CD4-positive, alpha-beta T cell (primary cell): ENCODE data around the gene CAPG. TPM values are rescaled to one million over a fixed set of nuclear protein-coding genes. Genes with fewer than 3 reads are reported as not detected.

Experiments used
- ATAC-seq: fragments of 200-7000 bp; cut with Tn5 transposase; one replicate; pipeline ENCODE4 v1.10.0; 2022; ENCODE audit warnings: mild to moderate bottlenecking; ENCODE audit not compliant: poor library complexity
- CTCF ChIA-PET: fragments of 350-600 bp; sonication (Branson Sonifier 250); formaldehyde crosslinking; loops from one replicate; lab custom pipeline; 2021; ENCODE audit warnings: antibody characterized with exemption, inconsistent platforms; lab: Charles Lee
- POLR2A ChIA-PET: fragments of 350-600 bp; sonication (Branson Sonifier 250); formaldehyde crosslinking; loops from one replicate; lab custom pipeline; 2021; ENCODE audit warnings: antibody characterized with exemption, inconsistent platforms; lab: Charles Lee
- DNase-seq, 14 experiments: peaks; one replicate each; pipeline ENCODE4 v3.0.0-alpha.2; 2013 to 2020; ENCODE audit warnings: mixed read lengths in 2 of 14
- H3K27ac ChIP-seq, 2 donors: one replicate each; pipeline versions ENCODE4 v1.5.1 to v1.7.0; 2013; ENCODE audit warnings: low read length in 2 of 2, low read depth in 1 of 2, mild to moderate bottlenecking in 1 of 2
- H3K27me3 ChIP-seq, 2 experiments: 1 replicate in 1 of 2; 2 replicates in 1 of 2; pipeline versions ENCODE4 v1.6.1 to v1.7.0; 2013; ENCODE audit warnings: low read length in 2 of 2, control low read depth in 1 of 2, mild to moderate bottlenecking in 1 of 2, moderate library complexity in 1 of 2; ENCODE audit not compliant: insufficient read depth in 2 of 2, control insufficient read depth in 1 of 2
- H3K36me3 ChIP-seq: one replicate; pipeline ENCODE4 v1.6.1; 2013; ENCODE audit warnings: low read length, control low read depth; ENCODE audit not compliant: insufficient read depth
- H3K4me1 ChIP-seq: one replicate; pipeline ENCODE4 v1.6.1; 2013; ENCODE audit warnings: low read length, control low read depth; ENCODE audit not compliant: insufficient read depth
- H3K4me3 ChIP-seq: one replicate; pipeline ENCODE4 v1.5.1; 2013; ENCODE audit warnings: mild to moderate bottlenecking, low read length, moderate library complexity
- H3K9me3 ChIP-seq, 2 experiments: 1 replicate in 1 of 2; 2 replicates in 1 of 2; pipeline versions ENCODE4 v1.6.1 to v1.7.0; 2013; ENCODE audit warnings: low read length in 2 of 2, mild to moderate bottlenecking in 2 of 2, control low read depth in 1 of 2, moderate library complexity in 1 of 2; ENCODE audit not compliant: control insufficient read depth in 1 of 2, insufficient read depth in 1 of 2
- H3K27ac Mint-ChIP-seq: one replicate; pipeline ENCODE4 v1.8.0; 2020; ENCODE audit warnings: mixed read lengths
- H3K27me3 Mint-ChIP-seq: one replicate; pipeline ENCODE4 v1.8.0; 2021; ENCODE audit warnings: mixed read lengths
- H3K36me3 Mint-ChIP-seq: one replicate; pipeline ENCODE4 v1.8.0; 2021; ENCODE audit warnings: low read depth, mixed read lengths
- H3K4me1 Mint-ChIP-seq: one replicate; pipeline ENCODE4 v1.8.0; 2021; ENCODE audit warnings: low read depth, mixed read lengths
- H3K4me3 Mint-ChIP-seq: one replicate; pipeline ENCODE4 v1.8.0; 2020; ENCODE audit warnings: mild to moderate bottlenecking, mixed read lengths
- H3K9me3 Mint-ChIP-seq: one replicate; pipeline ENCODE4 v1.8.0; 2020; ENCODE audit warnings: mixed read lengths
- intact Hi-C, 2 experiments: fragments of 100-400 bp; cut with DNase I in 1 of 2; cut with micrococcal nuclease in 1 of 2; formaldehyde crosslinking; loops; one replicate each; pipeline versions ENCODE4 v1.15.1 to v1.9.0; 2023 to 2025; cut with DNase I, micrococcal nuclease
- total RNA-seq, 174 experiments: library from RNA in 2 of 174; stranded (reverse) in 2 of 174; gene quantifications; one replicate each; pipeline ENCODE4 v1.2.3 and lab custom pipeline; 2021 to 2026
- TF ChIP-seq, protein P1 (sequence below): fragments of 200-600 bp; IDR thresholded peaks from one replicate; pipeline ENCODE4 v1.8.0; 2022; ENCODE audit warnings: antibody characterized with exemption, mild to moderate bottlenecking

Gene CAPG
- total RNA-seq, 2 experiments from 2014 or later, result 21.7 to 23.3 TPM

DNA sequence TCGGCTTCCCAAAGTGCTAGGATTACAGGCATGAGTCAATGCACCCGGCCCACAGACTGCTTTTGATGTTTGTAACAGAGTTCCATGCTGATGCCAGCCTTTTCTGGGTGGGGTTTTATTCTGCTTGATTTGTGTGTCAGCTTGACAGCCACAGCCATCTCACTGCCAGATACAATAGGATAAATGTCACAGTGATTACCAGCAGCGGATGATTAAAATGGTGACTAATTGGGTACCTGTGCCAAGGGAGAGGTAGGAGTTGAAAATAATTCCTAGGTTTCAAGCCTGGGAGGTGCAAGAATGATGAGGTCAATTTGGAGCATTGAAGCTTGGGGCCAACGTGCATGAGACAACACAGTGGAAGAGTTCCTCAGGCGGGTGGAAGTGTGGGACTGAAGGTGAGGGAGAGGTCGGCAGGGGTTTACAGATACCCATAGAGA, 47.7 kb upstream of the CAPG start:
- CTCF ChIA-PET, result no interaction called here
- Histone ChIP-seq H3K4me1 (no peaks in the 10 kb centered on the region), H3K9me3 (no peaks in the 10 kb centered on the region), H3K27me3 (no peaks in the 10 kb centered on the region), H3K27ac (no peak overlapping the region), H3K4me3 (no peak overlapping the region), H3K36me3 (no peaks in the 10 kb centered on the region)
- Mint-ChIP-seq H3K27ac (no peak overlapping the region), H3K27me3 (no peaks in the 10 kb centered on the region), H3K4me1 (no peaks in the 10 kb centered on the region), H3K9me3 (no peaks in the 10 kb centered on the region), H3K36me3 (no peaks in the 10 kb centered on the region), H3K4me3 (no peak overlapping the region)
- ATAC-seq (no peak), DNase-seq (no peak)
- POLR2A ChIA-PET, result no interaction called here
- intact Hi-C loops, result loop anchor here in 1 of 2 experiments (10.0 kb wide), 1 partner anchor 47 kb away; no protein-coding TSS in a partner anchor
- TF ChIP-seq, protein P1, sequence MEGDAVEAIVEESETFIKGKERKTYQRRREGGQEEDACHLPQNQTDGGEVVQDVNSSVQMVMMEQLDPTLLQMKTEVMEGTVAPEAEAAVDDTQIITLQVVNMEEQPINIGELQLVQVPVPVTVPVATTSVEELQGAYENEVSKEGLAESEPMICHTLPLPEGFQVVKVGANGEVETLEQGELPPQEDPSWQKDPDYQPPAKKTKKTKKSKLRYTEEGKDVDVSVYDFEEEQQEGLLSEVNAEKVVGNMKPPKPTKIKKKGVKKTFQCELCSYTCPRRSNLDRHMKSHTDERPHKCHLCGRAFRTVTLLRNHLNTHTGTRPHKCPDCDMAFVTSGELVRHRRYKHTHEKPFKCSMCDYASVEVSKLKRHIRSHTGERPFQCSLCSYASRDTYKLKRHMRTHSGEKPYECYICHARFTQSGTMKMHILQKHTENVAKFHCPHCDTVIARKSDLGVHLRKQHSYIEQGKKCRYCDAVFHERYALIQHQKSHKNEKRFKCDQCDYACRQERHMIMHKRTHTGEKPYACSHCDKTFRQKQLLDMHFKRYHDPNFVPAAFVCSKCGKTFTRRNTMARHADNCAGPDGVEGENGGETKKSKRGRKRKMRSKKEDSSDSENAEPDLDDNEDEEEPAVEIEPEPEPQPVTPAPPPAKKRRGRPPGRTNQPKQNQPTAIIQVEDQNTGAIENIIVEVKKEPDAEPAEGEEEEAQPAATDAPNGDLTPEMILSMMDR, result no peak

DNA sequence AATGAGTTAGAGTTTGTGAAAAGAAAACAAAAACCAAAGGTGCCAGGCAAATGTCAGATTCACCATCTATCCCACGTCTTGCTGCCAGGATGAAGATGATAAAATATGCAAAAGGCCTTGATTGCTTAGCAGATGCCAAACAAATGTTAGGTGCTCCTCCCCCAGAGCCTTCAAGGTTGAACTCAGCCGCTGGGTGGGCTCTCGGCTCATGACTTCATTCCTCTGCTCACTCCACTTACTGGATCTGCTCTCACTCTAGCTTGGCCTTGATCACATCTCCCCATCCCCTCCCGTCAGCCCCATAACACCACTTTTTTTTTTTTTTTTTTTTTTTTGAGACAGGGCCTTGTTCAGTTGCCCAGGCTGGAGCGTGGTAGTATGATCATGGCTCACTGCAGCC, 46.9 kb upstream of the CAPG start:
- TF ChIP-seq, protein P1, result no peak
- ATAC-seq (no peak), DNase-seq (no peak)
- Histone ChIP-seq H3K9me3 (no peaks in the 10 kb centered on the region), H3K27me3 (no peaks in the 10 kb centered on the region), H3K4me1 (no peaks in the 10 kb centered on the region), H3K27ac (no peak overlapping the region), H3K36me3 (no peaks in the 10 kb centered on the region), H3K4me3 (no peak overlapping the region)
- no peak overlapping the region for H3K4me3 Mint-ChIP-seq
- CTCF ChIA-PET, result no interaction called here
- no peaks in the 10 kb centered on the region for H3K4me1 Mint-ChIP-seq
- intact Hi-C loops, result loop anchor here in 1 of 2 experiments (10.0 kb wide), 1 partner anchor 48 kb away; no protein-coding TSS in a partner anchor
- H3K27ac Mint-ChIP-seq, result no peak overlapping the region
- H3K9me3 Mint-ChIP-seq, result no peaks in the 10 kb centered on the region
- POLR2A ChIA-PET, result no interaction called here
- H3K36me3 Mint-ChIP-seq, result no peaks in the 10 kb centered on the region
- H3K27me3 Mint-ChIP-seq, result no peaks in the 10 kb centered on the region

DNA sequence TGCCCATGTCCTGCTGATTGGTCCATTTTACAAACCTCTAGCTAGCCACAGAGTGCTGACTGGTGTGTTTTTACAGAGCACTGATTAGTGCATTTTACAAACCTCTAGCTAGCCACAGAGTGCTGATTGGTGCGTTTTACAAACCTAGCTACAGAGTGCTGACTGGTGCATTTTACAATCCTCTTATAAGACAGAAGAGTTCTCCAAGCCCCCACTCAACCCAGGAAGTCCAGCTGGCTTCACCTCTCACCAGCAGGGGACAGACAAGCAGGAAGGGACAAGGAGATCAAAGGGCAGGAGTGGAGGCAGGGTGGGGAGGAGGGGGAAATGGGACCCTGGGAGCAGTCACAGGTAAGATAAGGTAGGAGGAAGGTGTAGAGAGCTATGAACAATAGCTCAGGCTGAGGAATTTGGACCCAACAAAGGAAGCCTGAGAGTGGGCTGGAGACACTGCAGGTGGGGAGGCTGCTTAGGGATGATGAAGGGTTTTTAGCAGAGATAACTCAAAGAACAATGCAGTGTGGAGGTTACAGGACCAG, 45.5 kb upstream of the CAPG start:
- no peak for DNase-seq

More for the DNA sequence above, 45.5 kb upstream of the CAPG start:
- no peaks in the 10 kb centered on the region for H3K9me3 Mint-ChIP-seq
- intact Hi-C loops, result loop anchor here in 1 of 2 experiments (10.0 kb wide), 1 partner anchor 49 kb away; no protein-coding TSS in a partner anchor
- Histone ChIP-seq H3K36me3 (no peaks in the 10 kb centered on the region), H3K27ac (no peak overlapping the region), H3K4me1 (no peaks in the 10 kb centered on the region), H3K27me3 (no peaks in the 10 kb centered on the region), H3K9me3 (no peaks in the 10 kb centered on the region), H3K4me3 (no peak overlapping the region)
- no peak overlapping the region for H3K27ac Mint-ChIP-seq
- H3K36me3 Mint-ChIP-seq, result no peaks in the 10 kb centered on the region
- H3K4me1 Mint-ChIP-seq, result no peaks in the 10 kb centered on the region
- H3K4me3 Mint-ChIP-seq, result no peak overlapping the region
- ATAC-seq, result no peak
- TF ChIP-seq, protein P1, result no peak
- ChIA-PET CTCF (no interaction called here), POLR2A (no interaction called here)
- no peaks in the 10 kb centered on the region for H3K27me3 Mint-ChIP-seq
